Colonic mucosa (tissue), 4 donors: ENCODE measurements around the gene KIF22. TPM values are rescaled to one million over a fixed set of nuclear protein-coding genes. Genes with fewer than 3 reads are reported as not detected.
A peak's percentile ranks its signal among the peaks of the same experiment; 100 is the strongest.
"Not testable (repeated sequence)": the region's sequence is repeated elsewhere in the genome, so short reads cannot be mapped to it uniquely, and the experiment has no call there.

Experiments used
- DNase-seq: peaks from one replicate; pipeline ENCODE4 v3.0.0-alpha.2; 2020
- H3K27ac ChIP-seq: fragments of 200-600 bp; one replicate; pipeline ENCODE4 v1.8.0; 2021
- H3K27me3 ChIP-seq: fragments of 200-600 bp; one replicate; pipeline ENCODE4 v1.8.0; 2021
- H3K36me3 ChIP-seq: fragments of 200-600 bp; one replicate; pipeline ENCODE4 v1.8.0; 2021
- H3K4me1 ChIP-seq: fragments of 200-600 bp; one replicate; pipeline ENCODE4 v1.8.0; 2021; ENCODE audit warnings: mild to moderate bottlenecking
- H3K4me3 ChIP-seq: fragments of 200-600 bp; one replicate; pipeline ENCODE4 v1.8.0; 2021
- H3K9ac ChIP-seq, 2 donors: one replicate each; pipeline ENCODE4 v1.7.0; 2013; ENCODE audit warnings: control low read depth in 2 of 2, low read depth in 2 of 2, low read length in 2 of 2
- H3K9me3 ChIP-seq: fragments of 200-600 bp; one replicate; pipeline ENCODE4 v1.8.0; 2021
- intact Hi-C: fragments of 100-400 bp; cut with DNase I; formaldehyde crosslinking; loops from one replicate; pipeline ENCODE4 v1.14.1; 2022
- total RNA-seq, 2 donors: library from RNA; stranded (reverse); fragmentation: NEBNext Ultra II Directional in 1 of 2; extraction: Animal tissue kit (Norgen Biotek cat#: 25700) in 1 of 2; gene quantifications; one replicate each; pipeline ENCODE4 v1.2.1, GENCODE V29; 2021
- TF ChIP-seq, protein P1 (sequence below): fragments of 200-600 bp; IDR thresholded peaks from one replicate; pipeline ENCODE4 v1.8.0; 2022; ENCODE audit warnings: antibody characterized with exemption, mild to moderate bottlenecking
- donor health status: healthy.
- donor health status: DM: no; HTN: no; CAD: no.
- donor health status: DM: no; HTN: no; CAD: no.

The KIF22 gene
- total RNA-seq, 2 donors from 2014 or later = 60.7 to 150 TPM

- intact Hi-C loops = no loop called here
- Histone ChIP-seq H3K4me1 (no peaks in the 10 kb centered on the region), H3K9ac (peak overlapping the region; percentile 86 to 93), H3K9me3 (no peaks in the 10 kb centered on the region), H3K4me3 (peak overlapping the region; percentile 78), H3K36me3 (no peaks in the 10 kb centered on the region), H3K27me3 (no peaks in the 10 kb centered on the region), H3K27ac (peak overlapping the region; percentile 24)
- TF ChIP-seq, protein P1, sequence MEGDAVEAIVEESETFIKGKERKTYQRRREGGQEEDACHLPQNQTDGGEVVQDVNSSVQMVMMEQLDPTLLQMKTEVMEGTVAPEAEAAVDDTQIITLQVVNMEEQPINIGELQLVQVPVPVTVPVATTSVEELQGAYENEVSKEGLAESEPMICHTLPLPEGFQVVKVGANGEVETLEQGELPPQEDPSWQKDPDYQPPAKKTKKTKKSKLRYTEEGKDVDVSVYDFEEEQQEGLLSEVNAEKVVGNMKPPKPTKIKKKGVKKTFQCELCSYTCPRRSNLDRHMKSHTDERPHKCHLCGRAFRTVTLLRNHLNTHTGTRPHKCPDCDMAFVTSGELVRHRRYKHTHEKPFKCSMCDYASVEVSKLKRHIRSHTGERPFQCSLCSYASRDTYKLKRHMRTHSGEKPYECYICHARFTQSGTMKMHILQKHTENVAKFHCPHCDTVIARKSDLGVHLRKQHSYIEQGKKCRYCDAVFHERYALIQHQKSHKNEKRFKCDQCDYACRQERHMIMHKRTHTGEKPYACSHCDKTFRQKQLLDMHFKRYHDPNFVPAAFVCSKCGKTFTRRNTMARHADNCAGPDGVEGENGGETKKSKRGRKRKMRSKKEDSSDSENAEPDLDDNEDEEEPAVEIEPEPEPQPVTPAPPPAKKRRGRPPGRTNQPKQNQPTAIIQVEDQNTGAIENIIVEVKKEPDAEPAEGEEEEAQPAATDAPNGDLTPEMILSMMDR = no peak
- no peak for DNase-seq
Observed at GRCh38 chr16:29790949-29791844, 646 bp downstream of the KIF22 start.

DNA sequence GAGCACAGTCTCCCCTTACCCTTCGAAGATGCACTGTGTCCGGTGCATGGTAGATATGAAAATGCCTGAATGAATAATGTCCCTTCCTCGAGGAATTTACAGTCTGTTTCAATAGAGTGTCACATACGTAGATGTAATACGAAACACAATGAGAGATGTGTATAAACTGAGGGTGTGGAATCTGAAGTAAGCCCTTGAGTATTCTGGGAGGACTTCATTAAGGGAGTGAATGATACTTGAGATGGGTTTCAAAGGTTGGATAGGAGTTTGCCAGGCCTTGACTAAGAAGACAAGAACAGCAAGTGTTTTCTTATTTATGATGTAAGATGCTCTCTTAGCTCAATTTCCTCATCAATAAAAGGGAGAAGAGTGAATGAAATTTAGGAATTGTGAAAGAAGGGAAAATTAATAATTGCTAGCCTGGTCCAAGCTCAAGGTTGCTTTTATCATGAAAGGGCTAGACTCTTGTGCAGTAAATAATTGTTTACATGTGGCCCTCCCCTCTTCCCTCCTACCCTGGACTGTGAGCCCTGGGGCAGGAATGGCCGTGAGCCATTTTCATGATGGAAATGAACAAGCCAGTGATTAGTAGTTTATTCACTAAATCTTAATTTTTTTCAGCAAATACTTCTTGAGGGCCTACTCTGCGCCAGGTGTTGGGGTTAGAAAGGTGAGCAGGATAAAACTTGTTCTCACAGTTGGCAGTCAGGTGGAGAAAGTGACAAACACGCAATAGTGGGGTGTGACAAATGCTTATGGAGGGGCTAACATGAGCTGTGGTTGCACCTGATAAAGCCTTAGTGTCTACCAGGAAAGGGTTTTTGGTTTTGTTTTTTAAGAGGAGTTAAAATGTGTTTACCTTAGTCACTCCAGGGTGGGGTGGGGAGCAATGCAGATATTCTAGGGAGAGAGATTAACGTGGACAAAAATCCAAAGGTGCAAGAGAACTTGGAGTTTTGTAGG, 1.6 kb downstream of the KIF22 start:
- TF ChIP-seq, protein P1 = no peak
- Histone ChIP-seq H3K27ac (no peak overlapping the region), H3K36me3 (no peaks in the 10 kb centered on the region), H3K4me3 (peak overlapping the region; percentile 78), H3K9me3 (no peaks in the 10 kb centered on the region), H3K9ac (peak overlapping the region in 1 of 2 donors; percentile 38), H3K4me1 (no peaks in the 10 kb centered on the region), H3K27me3 (no peaks in the 10 kb centered on the region)
- DNase-seq = no peak
- intact Hi-C loops = no loop called here

- H3K4me1 ChIP-seq, H3K4me3 ChIP-seq, intact Hi-C loops, H3K9ac ChIP-seq, DNase-seq, H3K36me3 ChIP-seq, H3K27ac ChIP-seq, H3K9me3 ChIP-seq, H3K27me3 ChIP-seq: not testable (repeated sequence)
Observed at GRCh38 chr16:29793153-29793552, 2.6 kb downstream of the KIF22 start.

- TF ChIP-seq, protein P1 = no peak
Observed at GRCh38 chr16:29794231-29794710, 3.7 kb downstream of the KIF22 start.

GRCh38 chr16:29802416-29802935, 11.9 kb downstream of the KIF22 start:
- H3K36me3 ChIP-seq = peaks cover 3% of the 10 kb centered on the region

More at GRCh38 chr16:29794231-29794710, 3.7 kb downstream of the KIF22 start:
- no peak overlapping the region for H3K27ac ChIP-seq
- intact Hi-C loops = no loop called here
- H3K4me3 ChIP-seq = no peak overlapping the region
- no peaks in the 10 kb centered on the region for H3K27me3 ChIP-seq
- H3K36me3 ChIP-seq = peaks cover 3% of the 10 kb centered on the region
- H3K9me3 ChIP-seq = no peaks in the 10 kb centered on the region
- DNase-seq = no peak
- H3K4me1 ChIP-seq = no peaks in the 10 kb centered on the region
- no peak overlapping the region for H3K9ac ChIP-seq

More at GRCh38 chr16:29802416-29802935, 11.9 kb downstream of the KIF22 start:
- no peaks in the 10 kb centered on the region for H3K9me3 ChIP-seq
- H3K4me3 ChIP-seq = no peak overlapping the region
- H3K9ac ChIP-seq = no peak overlapping the region
- H3K27ac ChIP-seq = no peak overlapping the region
- intact Hi-C loops = no loop called here
- no peak for DNase-seq
- TF ChIP-seq, protein P1 = no peak
- no peaks in the 10 kb centered on the region for H3K27me3 ChIP-seq
- no peaks in the 10 kb centered on the region for H3K4me1 ChIP-seq
